GM21360 (cell line): ENCODE results near the gene SOX18.

Experiments
- ATAC-seq: cut with Tn5 transposase; IDR thresholded peaks from one replicate; pipeline ENCODE4 v1.9.1; 2021; ENCODE audit warnings: mild to moderate bottlenecking, moderate library complexity; ENCODE audit not compliant: unreplicated experiment

The SOX18 gene

GRCh38 chr20:64053841-64054661 is 4.6 kb upstream of the SOX18 start:
- ATAC-seq = no peak

DNA sequence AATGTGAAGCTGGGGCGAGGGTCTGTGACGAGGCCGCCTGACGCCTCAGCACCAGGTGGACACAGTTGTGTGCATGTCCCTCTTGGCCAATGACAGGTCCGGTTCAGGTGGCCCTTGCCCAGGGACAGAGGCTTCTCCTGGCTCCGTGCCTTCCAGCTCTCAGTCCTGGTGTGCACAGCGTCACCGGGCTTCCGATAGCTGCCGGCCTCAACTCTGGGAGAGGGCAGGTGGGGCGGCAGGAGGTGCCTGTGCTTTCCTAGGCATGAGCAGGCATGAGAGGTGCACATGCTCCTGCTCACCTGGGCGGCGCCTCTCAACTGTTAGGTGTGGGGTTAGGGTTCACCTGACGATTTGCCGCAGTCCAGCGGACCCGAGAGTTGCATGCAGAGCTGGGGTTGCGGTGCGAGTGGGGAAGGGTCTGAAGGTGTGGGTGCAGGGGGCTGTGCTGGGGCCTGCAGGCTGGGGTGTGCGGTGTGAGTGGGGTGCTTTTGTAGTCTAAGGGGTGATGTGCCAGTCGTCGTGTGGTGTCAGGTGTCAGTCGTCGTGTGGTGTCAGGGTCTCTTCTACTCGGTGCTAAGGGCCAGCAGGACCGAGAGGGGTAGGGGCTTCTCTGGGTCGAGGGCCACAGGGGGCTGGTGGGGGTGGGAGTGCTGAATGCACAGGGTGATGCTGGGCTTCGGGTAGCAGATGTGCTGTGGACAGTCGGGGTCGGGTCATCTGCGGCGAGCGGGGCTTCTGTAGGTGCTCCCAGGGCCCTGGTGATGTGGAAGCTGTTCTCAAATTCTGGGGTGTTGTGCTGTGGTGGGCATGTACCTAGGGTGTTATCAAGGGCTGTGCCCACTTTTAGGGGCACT is 3.8 kb upstream of the SOX18 start:
- ATAC-seq = no peak

GRCh38 chr20:64052326-64052722 is 2.9 kb upstream of the SOX18 start:
- ATAC-seq = no peak

GRCh38 chr20:64051561-64052325 is 2.3 kb upstream of the SOX18 start:
- ATAC-seq = no peak

GRCh38 chr20:64051033-64051452 is 1.6 kb upstream of the SOX18 start:
- no peak for ATAC-seq

- ATAC-seq = no peak
Observed at GRCh38 chr20:64050261-64051032, 1.0 kb upstream of the SOX18 start.

DNA sequence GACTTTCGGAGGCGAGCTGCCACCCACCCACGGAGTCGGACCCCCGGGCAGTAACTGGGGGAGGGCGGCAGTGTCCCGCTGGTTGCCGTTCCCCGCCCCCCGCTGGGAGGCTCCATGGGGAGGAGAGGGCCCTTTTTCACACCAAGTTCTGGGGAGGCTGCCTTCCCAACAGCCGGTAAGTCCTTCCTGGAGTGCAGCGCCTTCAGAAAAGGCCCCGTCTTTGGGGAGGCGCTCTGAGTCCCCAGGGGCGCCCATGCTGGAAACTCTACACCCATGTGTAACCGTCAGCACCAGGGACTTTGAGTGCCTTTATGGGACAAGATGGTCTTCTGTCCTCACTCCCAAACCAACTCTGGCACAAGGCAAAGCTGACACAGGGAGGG is 430 bp upstream of the SOX18 start:
- ATAC-seq = no peak

- no peak for ATAC-seq
Observed at GRCh38 chr20:64048402-64049044, 916 bp downstream of the SOX18 start.

DNA sequence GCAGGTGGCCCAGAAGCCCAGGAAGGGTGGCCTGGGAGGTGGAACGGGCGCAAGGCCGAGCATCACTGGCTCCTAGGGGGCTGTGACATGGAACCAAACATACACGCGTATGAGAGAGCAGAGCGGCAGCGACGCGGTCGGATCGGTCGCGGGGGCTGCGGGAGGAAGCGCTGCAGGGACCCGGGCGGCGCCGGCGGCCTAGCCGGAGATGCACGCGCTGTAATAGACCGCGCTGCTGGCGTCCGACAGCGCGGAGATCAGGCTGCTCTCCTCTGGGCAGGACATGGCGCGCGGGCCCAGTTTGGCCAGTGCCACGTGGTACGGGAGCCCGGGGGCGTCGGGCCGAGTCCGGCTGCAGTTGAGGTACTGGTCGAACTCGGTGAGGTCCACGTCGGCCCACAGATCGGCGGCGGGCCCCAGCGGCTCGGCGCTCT is 1.5 kb downstream of the SOX18 start:
- no peak for ATAC-seq

DNA sequence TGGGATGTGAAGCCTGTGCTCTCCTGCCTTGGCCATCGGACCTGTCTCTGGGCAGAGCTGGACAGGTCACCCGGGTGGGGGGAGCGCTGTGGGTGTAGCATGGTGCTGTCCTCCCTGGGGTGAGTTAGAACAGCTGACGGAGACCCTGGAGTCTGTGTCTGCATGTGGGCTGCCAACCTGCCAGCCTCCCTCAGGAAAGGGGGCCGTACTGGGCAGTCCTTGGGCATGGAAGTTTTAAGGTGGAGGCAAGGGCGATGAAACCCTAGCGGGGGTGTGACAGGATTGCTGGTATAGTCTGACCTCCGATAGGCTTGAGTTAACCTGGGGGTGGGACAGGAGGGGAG is 2.4 kb downstream of the SOX18 start:
- no peak for ATAC-seq

- no peak for ATAC-seq
Observed at GRCh38 chr20:64045346-64046011, 4.0 kb downstream of the SOX18 start.

GRCh38 chr20:64044484-64045247 is 4.8 kb downstream of the SOX18 start:
- ATAC-seq = no peak

DNA sequence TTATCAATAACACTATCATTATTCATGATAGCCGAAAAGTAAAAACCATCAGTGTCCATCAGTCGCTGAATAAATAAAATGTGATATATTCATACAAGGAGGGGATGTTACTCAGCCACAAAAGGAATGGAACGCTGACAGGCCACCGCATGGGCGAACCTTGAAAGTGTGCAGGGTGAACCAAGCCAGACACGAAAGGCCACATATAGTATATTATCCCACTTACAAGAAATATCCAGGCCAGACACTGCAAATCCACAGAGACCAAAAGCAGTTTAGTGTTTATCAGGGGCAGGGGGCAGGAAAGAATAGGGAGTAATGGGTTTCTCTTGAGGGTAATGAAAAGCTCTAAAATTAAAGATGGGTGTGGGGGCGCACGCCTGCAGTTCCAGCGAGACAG is 5.7 kb downstream of the SOX18 start:
- ATAC-seq = no peak

- no peak for ATAC-seq
Observed at GRCh38 chr20:64042054-64042781, 7.2 kb downstream of the SOX18 start.

DNA sequence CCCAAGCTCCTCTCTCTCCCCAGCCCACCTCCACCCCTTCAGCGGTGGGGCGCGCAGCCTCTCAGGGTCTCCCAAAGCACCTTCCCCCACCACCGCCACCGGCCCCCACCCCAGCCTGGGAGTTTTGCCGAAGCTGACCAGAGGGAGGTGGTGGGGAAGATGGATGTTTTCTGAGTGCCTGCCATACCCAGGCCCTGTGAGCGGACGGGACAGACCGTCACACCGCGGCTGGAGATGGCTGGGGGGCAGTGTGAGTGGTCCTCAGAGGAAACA is 7.7 kb downstream of the SOX18 start:
- ATAC-seq = no peak

GRCh38 chr20:64041040-64041780 is 8.2 kb downstream of the SOX18 start:
- ATAC-seq = no peak

DNA sequence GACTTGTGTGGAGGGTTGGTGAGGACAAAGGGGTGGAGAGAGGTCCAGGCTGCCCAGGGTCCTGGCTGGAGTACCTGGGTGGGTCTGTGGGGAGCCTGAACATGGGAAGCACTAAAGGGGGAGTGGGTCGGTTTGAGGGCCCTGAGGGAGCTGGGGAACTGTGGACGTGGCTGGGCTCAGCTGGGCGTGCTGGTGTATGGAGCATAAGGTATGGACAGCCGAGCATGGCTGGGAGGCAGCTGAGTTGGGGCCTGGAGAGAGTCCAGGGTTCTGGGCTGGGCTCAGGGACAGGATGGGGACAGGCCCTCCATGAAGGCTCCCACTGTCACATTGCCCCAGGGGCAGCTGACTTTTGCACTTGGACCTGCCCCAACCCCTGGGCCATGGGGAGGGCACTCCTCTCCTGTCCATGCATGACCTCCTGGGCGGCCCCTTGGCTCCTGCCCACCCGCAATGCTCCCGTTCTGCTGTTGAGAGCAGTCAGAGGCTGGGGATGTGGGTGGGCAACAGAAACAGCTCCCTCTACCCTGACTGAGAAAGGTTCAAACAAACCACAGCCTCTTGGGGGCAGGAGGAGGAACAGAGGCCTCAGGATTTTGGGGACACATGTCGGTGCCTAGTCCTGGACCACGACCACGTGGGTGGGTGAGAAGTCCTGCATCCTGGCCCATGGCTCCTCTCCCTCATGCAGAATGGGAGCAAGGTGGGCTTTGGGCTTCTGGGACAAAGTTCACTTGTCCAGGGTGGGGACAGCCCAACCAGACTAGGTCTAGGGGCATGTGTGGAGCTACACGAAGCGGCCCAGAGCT is 9.0 kb downstream of the SOX18 start:
- ATAC-seq = no peak
